Embryonic facial prominence (tissue), 1 donor: ENCODE measurements around the gene MGMT.
A peak's percentile ranks its signal among the peaks of the same experiment; 100 is the strongest.

ENCODE experiments used
- DNase-seq: peaks from one replicate; pipeline ENCODE4 v3.0.0-alpha.2; 2016; ENCODE audit errors: extremely low spot score

The MGMT gene

GRCh38 chr10:129520440-129521080, 53.5 kb downstream of the MGMT start:
- no peak for DNase-seq

DNA sequence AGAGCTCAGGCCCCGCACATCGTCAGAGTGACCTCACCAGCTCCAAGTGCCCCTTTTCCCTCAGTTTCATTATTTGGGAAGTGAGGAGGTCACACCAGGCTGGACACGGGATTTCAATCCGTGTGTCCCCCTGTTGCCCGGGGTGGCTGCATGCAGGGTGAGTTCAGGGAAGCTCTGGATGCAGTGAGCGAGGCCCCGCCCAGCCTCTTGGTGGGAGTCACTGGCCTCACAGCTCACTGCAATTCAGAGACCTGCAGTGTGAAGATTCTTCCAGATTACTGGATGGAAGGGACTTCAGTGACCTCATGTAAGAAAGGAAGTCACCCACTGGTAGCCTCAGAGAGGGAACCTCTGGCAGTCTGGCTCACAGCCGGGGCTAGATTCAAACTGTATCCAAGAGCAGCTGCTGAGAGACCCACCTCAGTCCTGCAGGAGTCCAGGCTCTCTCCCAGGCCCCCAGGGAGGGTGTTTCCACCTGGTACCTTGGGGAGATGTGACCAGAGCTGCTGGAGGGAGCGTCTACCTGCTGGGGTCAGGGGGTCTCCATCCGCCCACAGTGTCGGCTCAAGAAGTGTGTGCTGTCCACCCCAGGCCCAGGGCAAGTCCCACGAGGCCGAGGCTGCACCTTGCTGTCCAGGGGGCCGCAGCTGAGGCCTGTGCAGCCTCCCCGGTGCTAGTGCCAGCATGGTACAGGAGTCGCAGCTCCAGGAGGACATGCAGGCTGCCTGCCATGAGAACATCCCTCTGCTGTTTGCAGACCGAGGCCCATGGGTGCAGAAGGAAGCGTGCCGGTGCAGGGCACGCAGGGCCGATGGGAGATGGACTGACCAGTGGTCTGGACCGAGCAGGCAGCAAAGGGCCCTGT, 54.4 kb downstream of the MGMT start:
- DNase-seq: no peak

- no peak for DNase-seq
Observed at GRCh38 chr10:129522041-129522585, 55.1 kb downstream of the MGMT start.

GRCh38 chr10:129523031-129523722, 56.1 kb downstream of the MGMT start:
- no peak for DNase-seq

- DNase-seq: no peak
Observed at GRCh38 chr10:129523723-129524316, 56.8 kb downstream of the MGMT start.

GRCh38 chr10:129524936-129525335, 57.9 kb downstream of the MGMT start:
- DNase-seq: no peak

GRCh38 chr10:129525401-129525801, 58.4 kb downstream of the MGMT start:
- DNase-seq: no peak

DNA sequence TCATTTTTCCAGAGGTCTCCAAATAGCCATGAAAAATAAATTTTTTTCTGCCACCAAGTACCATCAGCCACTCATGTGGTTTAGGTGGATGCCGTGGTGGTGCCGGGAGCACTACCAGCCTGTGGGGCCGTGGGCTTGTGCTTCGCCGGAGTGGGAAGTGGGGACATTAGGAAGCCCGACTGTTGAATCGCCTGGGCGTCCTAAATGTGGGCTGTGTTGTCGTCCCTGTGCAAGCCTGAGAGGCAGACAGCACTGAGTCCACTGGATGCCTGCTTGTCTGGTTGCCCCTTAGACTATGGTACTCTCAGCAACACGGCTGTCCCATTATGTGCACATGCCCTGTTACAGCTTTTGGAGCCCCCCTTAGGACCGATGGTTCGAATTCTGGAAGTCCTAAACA, 59.9 kb downstream of the MGMT start:
- no peak for DNase-seq

GRCh38 chr10:129528376-129528978, 61.4 kb downstream of the MGMT start:
- DNase-seq: no peak

GRCh38 chr10:129530581-129530980, 63.5 kb downstream of the MGMT start:
- DNase-seq: no peak

GRCh38 chr10:129531195-129531968, 64.3 kb downstream of the MGMT start:
- no peak for DNase-seq

GRCh38 chr10:129531969-129532660, 65.1 kb downstream of the MGMT start:
- no peak for DNase-seq

DNA sequence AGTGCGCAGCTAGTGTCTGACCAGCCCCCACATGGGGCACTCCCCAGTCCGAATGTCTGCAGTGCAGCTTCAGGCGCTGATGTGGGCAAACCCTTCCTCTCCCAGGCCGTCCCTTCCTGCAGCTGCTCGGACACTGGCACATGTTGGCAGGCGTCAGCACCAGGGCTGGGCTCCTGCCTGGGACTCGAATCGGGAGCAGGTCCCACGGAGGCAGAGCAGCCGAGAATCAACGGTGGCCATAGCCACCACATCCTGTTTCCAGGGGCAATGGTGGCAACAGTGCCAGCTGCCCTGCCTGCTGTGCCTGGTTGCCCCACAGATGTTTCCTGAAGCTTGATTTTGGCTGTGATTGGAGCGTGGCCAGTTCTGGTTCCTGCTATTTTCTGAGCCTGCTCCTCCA, 65.8 kb downstream of the MGMT start:
- no peak for DNase-seq

DNA sequence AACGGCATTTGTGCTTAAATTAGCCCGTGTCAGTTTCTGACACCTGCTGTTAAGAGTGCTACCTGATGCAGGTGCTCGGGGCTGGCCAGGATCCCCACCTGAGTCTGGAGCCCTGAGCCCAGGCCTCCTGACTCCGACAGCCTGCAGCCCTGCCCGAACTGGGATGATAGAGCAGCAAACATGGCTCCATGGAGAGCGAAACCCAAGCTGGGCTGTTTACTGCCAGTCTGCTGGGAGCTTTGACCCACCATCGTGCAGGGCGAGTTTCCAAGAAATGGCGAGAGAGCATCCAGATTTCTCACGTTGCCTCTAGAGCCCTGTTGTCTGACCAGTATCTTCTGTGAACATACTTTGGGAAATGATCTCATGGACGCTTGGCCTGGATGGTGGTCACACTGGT, 66.2 kb downstream of the MGMT start:
- DNase-seq: no peak

- DNase-seq: no peak
Observed at GRCh38 chr10:129534826-129535225, 67.8 kb downstream of the MGMT start.

GRCh38 chr10:129536336-129536735, 69.3 kb downstream of the MGMT start:
- DNase-seq: no peak

DNA sequence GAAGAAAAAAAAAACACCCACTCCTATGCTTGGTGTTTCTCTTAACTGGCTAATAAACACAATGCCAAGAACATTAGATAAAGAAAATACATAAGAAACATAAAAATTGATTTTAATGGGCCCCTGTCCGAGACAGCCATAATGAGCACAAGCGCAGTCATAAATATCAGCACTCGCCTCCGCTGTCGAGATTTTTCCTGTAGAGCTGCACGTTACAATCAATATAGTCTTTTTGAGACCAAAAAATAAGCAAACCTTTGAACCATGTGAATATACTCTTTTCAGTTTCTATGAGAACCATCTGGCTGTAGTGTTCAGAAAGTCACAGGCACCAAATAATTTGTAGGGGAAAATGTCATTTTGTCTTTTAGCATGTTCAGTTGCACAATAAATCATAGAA, 70.1 kb downstream of the MGMT start:
- DNase-seq: no peak

DNA sequence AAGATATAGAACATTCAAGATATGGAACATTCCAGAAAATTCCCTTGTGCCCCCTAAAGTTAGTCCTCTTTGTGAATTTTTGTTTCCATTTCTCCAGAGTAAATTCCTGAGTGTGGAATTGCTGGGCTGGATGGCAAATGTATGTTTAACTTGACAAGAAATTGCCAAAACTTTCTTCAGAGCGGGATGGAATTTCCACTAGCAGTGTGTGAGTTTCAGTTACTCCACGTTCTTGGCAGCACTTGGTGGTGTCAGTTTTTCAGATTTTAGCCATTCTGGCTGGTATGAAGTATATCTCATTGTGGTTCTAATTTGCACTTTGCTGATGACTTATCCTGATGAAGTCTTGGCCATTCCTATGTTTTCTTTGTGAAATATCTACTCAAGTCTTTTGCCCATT, 71.2 kb downstream of the MGMT start:
- DNase-seq: no peak

GRCh38 chr10:129541200-129541599, 74.2 kb downstream of the MGMT start:
- peak; percentile 30 for DNase-seq
